Testis (tissue), 2 donors: ENCODE results near the gene NCBP2.

Experiments used
- CTCF ChIP-seq, 3 experiments: fragments of 450-650 bp in 2 of 3; fragments of 200-600 bp in 1 of 3; sonication (generic) in 1 of 3; IDR thresholded peaks; one replicate each; pipeline ENCODE4 v1.5.1; 2016 to 2019; ENCODE audit warnings: antibody characterized with exemption in 3 of 3, mild to moderate bottlenecking in 2 of 3, moderate library complexity in 1 of 3
- POLR2A ChIP-seq: fragments of 450-650 bp; IDR thresholded peaks from one replicate; pipeline ENCODE4 v1.6.1; 2017; ENCODE audit warnings: antibody characterized with exemption, mild to moderate bottlenecking, moderate library complexity

- TF ChIP-seq CTCF (IDR thresholded peaks at IDR 0.05) (no peak), POLR2A (no peak)
Observed at GRCh38 chr3:196889844-196890708, 52.3 kb downstream of the NCBP2 start.
